Measurements from ENCODE around the gene TCF4.

TCF4 gene

GRCh38 chr18:55607773-55608172 is 19.8 kb upstream of the TCF4 start:
- no peak overlapping the region for H3K27ac ChIP-seq (ENCODE audit: low read depth, low read length)
- no peaks in the 10 kb centered on the region for H3K9me3 ChIP-seq (ENCODE audit: low read length)
- H3K4me3 ChIP-seq (ENCODE audit: low read depth in 1 of 2, low read length in 2 of 2) = no peak overlapping the region
- no peaks in the 10 kb centered on the region for H3K4me1 ChIP-seq (ENCODE audit: insufficient read depth, low read length)
- H3K36me3 ChIP-seq (ENCODE audit: insufficient read depth, low read length) = no peaks in the 10 kb centered on the region
- no peak overlapping the region for H3K9ac ChIP-seq (ENCODE audit: low read length)
- H3K27me3 ChIP-seq (ENCODE audit: control insufficient read depth in 1 of 2, insufficient read depth in 2 of 2, low read length in 2 of 2) = no peaks in the 10 kb centered on the region

DNA sequence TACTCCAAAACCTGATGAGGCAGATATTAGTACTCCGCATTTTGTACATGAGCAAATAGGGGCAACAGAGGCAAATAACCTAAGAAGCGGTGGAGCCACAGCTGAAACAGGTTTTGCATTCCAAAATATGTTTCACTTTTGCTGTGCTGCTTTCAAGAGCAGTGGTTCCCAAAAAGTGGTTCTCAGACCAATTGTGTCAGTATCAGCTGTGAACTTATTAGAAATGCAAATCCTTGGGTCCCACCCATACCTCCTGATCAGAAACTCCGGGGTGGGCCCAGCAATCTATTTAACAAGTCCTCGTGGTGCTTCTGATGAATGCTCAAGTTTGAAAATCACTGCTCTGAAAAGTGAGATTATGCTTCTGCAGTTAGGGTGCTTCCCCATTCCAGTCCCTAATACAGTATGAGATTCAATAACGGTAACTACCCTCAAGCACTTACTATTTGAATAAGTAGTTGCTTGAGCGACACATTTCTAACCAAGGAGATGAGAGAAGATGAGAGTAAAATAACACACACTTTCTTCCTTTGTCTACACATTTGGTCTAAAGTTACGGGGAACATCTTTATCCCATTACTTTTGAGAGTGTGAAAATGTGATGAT is 17.8 kb upstream of the TCF4 start:
- no peaks in the 10 kb centered on the region for H3K36me3 ChIP-seq (ENCODE audit: insufficient read depth, low read length)
- no peaks in the 10 kb centered on the region for H3K4me1 ChIP-seq (ENCODE audit: insufficient read depth, low read length)
- no peak overlapping the region for H3K4me3 ChIP-seq (ENCODE audit: low read depth in 1 of 2, low read length in 2 of 2)
- H3K27ac ChIP-seq (ENCODE audit: low read depth, low read length) = no peak overlapping the region
- H3K9me3 ChIP-seq (ENCODE audit: low read length) = no peaks in the 10 kb centered on the region
- H3K27me3 ChIP-seq (ENCODE audit: control insufficient read depth in 1 of 2, insufficient read depth in 2 of 2, low read length in 2 of 2) = no peaks in the 10 kb centered on the region
- no peak overlapping the region for H3K9ac ChIP-seq (ENCODE audit: low read length)

DNA sequence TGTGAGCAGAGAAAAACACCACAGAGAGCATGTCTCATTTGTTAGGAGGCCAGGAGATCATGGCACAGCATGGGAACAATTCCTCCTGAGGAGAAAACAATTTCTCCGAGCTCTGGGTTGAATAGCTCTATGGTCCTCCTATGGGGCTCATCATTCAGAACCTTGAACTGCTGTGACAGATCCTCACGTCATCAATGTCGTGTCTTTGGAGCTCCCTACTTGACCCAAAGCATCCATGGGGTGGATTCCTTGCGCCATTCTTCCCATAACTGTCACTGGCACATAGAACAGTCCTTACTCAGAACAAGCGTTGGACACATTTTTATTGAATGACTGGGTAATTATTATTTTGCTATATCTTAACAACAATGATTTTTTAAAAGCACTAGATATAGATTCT is 15.8 kb upstream of the TCF4 start:
- Histone ChIP-seq H3K9ac (ENCODE audit: low read length) (no peak overlapping the region), H3K4me1 (ENCODE audit: insufficient read depth, low read length) (no peaks in the 10 kb centered on the region), H3K36me3 (ENCODE audit: insufficient read depth, low read length) (no peaks in the 10 kb centered on the region), H3K27me3 (ENCODE audit: control insufficient read depth in 1 of 2, insufficient read depth in 2 of 2, low read length in 2 of 2) (no peaks in the 10 kb centered on the region), H3K9me3 (ENCODE audit: low read length) (no peaks in the 10 kb centered on the region), H3K4me3 (ENCODE audit: low read depth in 1 of 2, low read length in 2 of 2) (no peak overlapping the region), H3K27ac (ENCODE audit: low read depth, low read length) (no peak overlapping the region)

DNA sequence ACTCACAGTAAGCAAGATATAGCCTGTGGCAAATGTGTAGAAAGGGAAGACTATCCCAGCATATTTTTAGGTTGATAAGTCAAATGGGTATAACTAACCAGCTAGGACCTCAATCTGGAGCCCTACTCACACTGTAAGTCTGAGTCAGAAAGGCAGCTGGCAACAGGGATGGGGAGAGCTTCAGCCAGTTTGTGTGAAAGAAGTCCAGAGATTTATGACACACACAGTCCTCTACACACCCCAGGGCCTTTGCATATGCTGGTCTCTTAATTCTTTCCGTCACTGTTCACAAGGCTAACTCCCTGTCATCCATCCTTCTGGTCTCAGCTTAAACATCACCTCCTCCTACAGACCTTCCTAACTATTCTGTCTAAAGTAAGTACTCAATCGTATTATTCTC is 5.9 kb upstream of the TCF4 start:
- no peak overlapping the region for H3K27ac ChIP-seq (ENCODE audit: low read depth, low read length)
- no peaks in the 10 kb centered on the region for H3K36me3 ChIP-seq (ENCODE audit: insufficient read depth, low read length)
- no peaks in the 10 kb centered on the region for H3K9me3 ChIP-seq (ENCODE audit: low read length)
- H3K4me3 ChIP-seq (ENCODE audit: low read depth in 1 of 2, low read length in 2 of 2) = no peak overlapping the region
- no peaks in the 10 kb centered on the region for H3K4me1 ChIP-seq (ENCODE audit: insufficient read depth, low read length)
- no peak overlapping the region for H3K9ac ChIP-seq (ENCODE audit: low read length)
- no peaks in the 10 kb centered on the region for H3K27me3 ChIP-seq (ENCODE audit: control insufficient read depth in 1 of 2, insufficient read depth in 2 of 2, low read length in 2 of 2)

GRCh38 chr18:55592572-55592971 is 4.6 kb upstream of the TCF4 start:
- no peaks in the 10 kb centered on the region for H3K36me3 ChIP-seq (ENCODE audit: insufficient read depth, low read length)
- no peaks in the 10 kb centered on the region for H3K4me1 ChIP-seq (ENCODE audit: insufficient read depth, low read length)
- no peaks in the 10 kb centered on the region for H3K9me3 ChIP-seq (ENCODE audit: low read length)
- no peak overlapping the region for H3K4me3 ChIP-seq (ENCODE audit: low read depth in 1 of 2, low read length in 2 of 2)
- H3K27ac ChIP-seq (ENCODE audit: low read depth, low read length) = no peak overlapping the region
- H3K9ac ChIP-seq (ENCODE audit: low read length) = no peak overlapping the region
- H3K27me3 ChIP-seq (ENCODE audit: control insufficient read depth in 1 of 2, insufficient read depth in 2 of 2, low read length in 2 of 2) = no peaks in the 10 kb centered on the region

DNA sequence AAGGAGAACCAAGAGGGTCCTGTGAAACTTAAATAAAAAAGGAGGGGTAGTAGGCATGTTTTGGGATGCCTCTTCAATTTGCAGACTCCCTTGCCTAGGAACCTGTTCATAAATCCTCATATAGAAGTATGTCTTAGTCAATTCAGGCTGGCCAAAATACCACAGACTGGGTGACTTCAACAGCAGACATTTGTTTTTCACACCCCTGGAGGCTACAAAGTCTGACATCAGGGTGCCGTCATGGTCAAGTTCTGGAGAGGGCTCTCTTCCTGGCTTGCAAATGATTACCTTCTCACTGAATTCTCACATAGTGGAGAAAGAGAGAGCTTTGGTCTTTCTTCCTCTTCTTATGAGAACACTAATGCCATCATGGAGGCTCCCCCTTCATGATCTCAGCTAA is 4.1 kb upstream of the TCF4 start:
- Histone ChIP-seq H3K36me3 (ENCODE audit: insufficient read depth, low read length) (no peaks in the 10 kb centered on the region), H3K4me1 (ENCODE audit: insufficient read depth, low read length) (no peaks in the 10 kb centered on the region)

GRCh38 chr18:55589625-55590291 is 1.8 kb upstream of the TCF4 start:
- no peaks in the 10 kb centered on the region for H3K36me3 ChIP-seq (ENCODE audit: insufficient read depth, low read length)
- peaks cover 14% of the 10 kb centered on the region for H3K4me1 ChIP-seq (ENCODE audit: insufficient read depth, low read length)
- H3K9me3 ChIP-seq (ENCODE audit: low read length) = no peaks in the 10 kb centered on the region
- H3K9ac ChIP-seq (ENCODE audit: low read length) = peak overlapping the region; percentile 40
- H3K27me3 ChIP-seq (ENCODE audit: control insufficient read depth in 1 of 2, insufficient read depth in 2 of 2, low read length in 2 of 2) = no peaks in the 10 kb centered on the region
- H3K27ac ChIP-seq (ENCODE audit: low read depth, low read length) = peak overlapping the region; percentile 89
- peak overlapping the region; percentile 77 to 83 for H3K4me3 ChIP-seq (ENCODE audit: low read depth in 1 of 2, low read length in 2 of 2)

More for the DNA sequence above, 4.1 kb upstream of the TCF4 start:
- no peak overlapping the region for H3K9ac ChIP-seq (ENCODE audit: low read length)
- no peaks in the 10 kb centered on the region for H3K27me3 ChIP-seq (ENCODE audit: control insufficient read depth in 1 of 2, insufficient read depth in 2 of 2, low read length in 2 of 2)
- H3K4me3 ChIP-seq (ENCODE audit: low read depth in 1 of 2, low read length in 2 of 2) = no peak overlapping the region
- no peak overlapping the region for H3K27ac ChIP-seq (ENCODE audit: low read depth, low read length)
- no peaks in the 10 kb centered on the region for H3K9me3 ChIP-seq (ENCODE audit: low read length)

DNA sequence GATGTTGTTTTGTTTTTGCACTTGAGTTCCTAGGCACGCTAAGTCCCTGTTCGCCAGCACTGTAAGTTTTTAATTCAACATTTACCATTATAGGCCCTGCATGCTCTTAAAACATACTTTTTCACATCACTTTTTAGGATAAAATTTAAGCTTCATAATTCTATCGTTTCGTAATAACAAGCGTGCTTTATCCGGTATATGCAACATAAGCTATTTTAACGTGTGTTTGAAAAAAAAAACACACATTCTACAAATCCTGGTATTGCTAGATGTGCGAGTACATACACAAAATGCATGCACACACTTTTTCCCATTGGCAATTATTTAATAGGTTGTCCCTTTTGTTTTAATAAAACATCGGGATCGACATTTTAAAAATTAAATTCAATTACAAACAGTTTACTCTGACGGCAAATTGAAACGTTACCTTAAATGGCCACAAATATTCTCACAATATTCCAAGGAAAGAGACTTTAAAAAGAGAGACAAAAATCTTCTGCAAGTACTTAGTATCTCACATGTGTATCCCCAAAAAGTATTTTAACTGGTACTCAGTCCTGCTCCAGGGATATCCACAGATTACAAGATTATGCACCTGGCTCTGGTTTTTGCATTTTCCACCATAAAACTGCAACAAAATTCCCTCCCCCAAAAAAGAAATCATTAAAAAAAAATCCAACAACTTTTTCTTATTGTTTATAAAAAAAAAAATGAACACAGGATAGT is 1.0 kb upstream of the TCF4 start:
- H3K27ac ChIP-seq (ENCODE audit: low read depth, low read length) = peak overlapping the region; percentile 89

GRCh38 chr18:55587418-55588110 is 428 bp downstream of the TCF4 start:
- Histone ChIP-seq H3K27me3 (ENCODE audit: control insufficient read depth in 1 of 2, insufficient read depth in 2 of 2, low read length in 2 of 2) (no peaks in the 10 kb centered on the region), H3K4me1 (ENCODE audit: insufficient read depth, low read length) (peaks cover 19% of the 10 kb centered on the region), H3K9ac (ENCODE audit: low read length) (no peak overlapping the region), H3K27ac (ENCODE audit: low read depth, low read length) (peak overlapping the region; percentile 89), H3K36me3 (ENCODE audit: insufficient read depth, low read length) (no peaks in the 10 kb centered on the region), H3K9me3 (ENCODE audit: low read length) (no peaks in the 10 kb centered on the region), H3K4me3 (ENCODE audit: low read depth in 1 of 2, low read length in 2 of 2) (peak overlapping the region; percentile 70 to 77)

More for the DNA sequence above, 1.0 kb upstream of the TCF4 start:
- Histone ChIP-seq H3K4me1 (ENCODE audit: insufficient read depth, low read length) (peaks cover 14% of the 10 kb centered on the region), H3K4me3 (ENCODE audit: low read depth in 1 of 2, low read length in 2 of 2) (peak overlapping the region; percentile 77 to 83), H3K9me3 (ENCODE audit: low read length) (no peaks in the 10 kb centered on the region), H3K36me3 (ENCODE audit: insufficient read depth, low read length) (no peaks in the 10 kb centered on the region), H3K9ac (ENCODE audit: low read length) (peak overlapping the region; percentile 58), H3K27me3 (ENCODE audit: control insufficient read depth in 1 of 2, insufficient read depth in 2 of 2, low read length in 2 of 2) (no peaks in the 10 kb centered on the region)

DNA sequence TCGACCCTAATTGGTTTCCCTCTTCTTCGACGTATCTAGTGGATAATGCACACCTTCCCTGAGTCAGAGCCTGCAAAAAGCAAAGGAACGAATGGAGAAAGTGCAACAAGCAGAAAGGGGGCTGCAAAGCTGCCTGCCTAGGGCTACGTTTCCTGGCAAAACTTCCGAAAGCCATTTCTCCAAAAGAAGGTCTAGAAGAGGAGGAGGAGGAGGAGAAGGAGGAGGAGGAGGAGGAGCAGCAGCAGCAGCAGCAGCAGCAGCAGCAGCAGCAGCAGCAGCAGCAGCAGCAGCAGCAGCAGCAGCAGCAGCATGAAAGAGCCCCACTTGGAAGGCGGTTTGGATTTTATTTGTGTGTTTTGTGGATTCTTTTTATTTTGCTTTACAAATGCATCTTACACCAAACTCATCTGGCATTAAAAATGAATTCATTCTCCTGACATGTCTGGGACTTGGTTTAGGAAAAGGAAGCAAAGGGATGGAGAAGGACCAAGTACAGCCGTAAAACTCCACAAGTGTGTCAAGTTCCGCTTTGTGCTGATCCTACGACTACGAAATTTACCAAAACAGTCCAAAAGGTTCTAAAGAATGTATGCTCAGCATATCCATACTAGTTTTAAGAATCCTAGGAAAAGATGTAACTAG is 2.0 kb downstream of the TCF4 start:
- no peaks in the 10 kb centered on the region for H3K27me3 ChIP-seq (ENCODE audit: control insufficient read depth in 1 of 2, insufficient read depth in 2 of 2, low read length in 2 of 2)
- no peaks in the 10 kb centered on the region for H3K36me3 ChIP-seq (ENCODE audit: insufficient read depth, low read length)
- peak overlapping the region; percentile 7 to 70 for H3K4me3 ChIP-seq (ENCODE audit: low read depth in 1 of 2, low read length in 2 of 2)
- H3K27ac ChIP-seq (ENCODE audit: low read depth, low read length) = peak overlapping the region; percentile 71
- peaks cover 31% of the 10 kb centered on the region for H3K4me1 ChIP-seq (ENCODE audit: insufficient read depth, low read length)
- peak overlapping the region; percentile 75 for H3K9ac ChIP-seq (ENCODE audit: low read length)
- H3K9me3 ChIP-seq (ENCODE audit: low read length) = no peaks in the 10 kb centered on the region

All from muscle layer of colon (tissue), 2 donors.